Measurements from ENCODE around the gene DOLK.
"Not testable (repeated sequence)": the region's sequence is repeated elsewhere in the genome, so short reads cannot be mapped to it uniquely, and the experiment has no call there.

The DOLK gene

DNA sequence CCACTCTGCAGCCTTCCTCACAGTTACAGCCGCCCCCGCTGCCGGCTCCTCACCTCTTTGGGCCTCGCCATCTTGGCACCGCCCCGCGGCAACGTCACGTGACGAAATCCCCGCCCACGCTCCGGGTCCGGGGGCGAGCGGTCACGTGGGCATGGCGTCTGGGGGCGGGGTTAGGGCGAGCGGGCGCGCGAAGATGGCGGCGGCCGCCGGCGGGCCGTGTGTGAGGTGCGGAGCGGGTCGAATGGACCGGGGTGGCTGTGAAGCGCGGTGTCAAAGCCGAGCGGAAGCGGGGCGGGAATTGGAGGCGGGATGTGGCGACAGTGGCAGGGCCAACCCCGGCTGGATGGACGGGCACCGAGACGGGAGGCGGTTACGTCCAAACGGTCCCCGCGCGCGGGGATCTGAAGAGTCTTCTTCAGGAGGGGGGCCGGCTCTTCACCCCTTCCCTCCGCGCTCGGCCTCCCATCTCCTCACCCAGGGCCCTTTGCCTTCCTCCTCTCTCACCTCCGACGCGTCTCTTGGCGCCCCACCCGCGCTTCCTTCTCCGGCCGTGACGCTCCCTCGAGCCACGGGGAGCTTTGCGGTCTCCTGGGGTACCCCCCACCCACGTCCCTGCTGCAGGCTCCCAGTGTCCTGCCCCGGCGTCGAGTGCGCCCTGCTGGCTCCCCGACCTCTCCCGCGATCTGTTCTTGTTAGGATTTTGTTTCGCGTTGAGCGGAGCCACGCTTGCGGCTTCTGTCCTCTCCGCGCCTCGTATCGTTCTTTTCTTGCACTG, at the start of gene DOLK, which contains the start of gene NUP188:
TSS of gene DOLK (minus strand) at position 77 of the 775 bp plus-strand sequence. CDS start 300 bp downstream, outside the sequence.
TSS of gene NUP188 (plus strand) at position 173 of the 775 bp plus-strand sequence. CDS start at position 194, 21 bp downstream.
- no peak for TF ChIP-seq ZNF274 (IDR thresholded peaks at IDR 0.05; ENCODE audit: low read depth, low read length)
- H3K4me3 ChIP-seq (ENCODE audit: low read length): peak within 1 kb of the TSS; percentile 65

DNA sequence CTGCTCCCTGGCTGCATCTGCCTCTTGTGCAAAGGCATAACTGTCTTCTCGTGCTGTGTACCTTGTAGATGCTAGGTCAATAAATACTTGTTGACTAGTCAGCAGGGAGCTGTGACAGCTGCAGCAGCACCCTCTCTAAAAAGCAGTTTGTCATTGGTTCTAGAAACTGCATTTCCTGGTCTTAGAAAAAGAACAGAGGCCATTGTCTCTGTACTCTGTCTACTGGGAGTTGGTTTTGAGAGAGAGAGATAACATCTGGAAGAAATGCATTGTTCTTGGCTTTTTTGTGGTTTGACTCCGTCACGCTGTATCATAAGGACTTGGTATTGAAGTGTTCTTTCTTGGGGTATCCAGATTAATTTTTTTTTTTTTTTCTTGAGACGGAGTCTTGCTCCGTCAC, 48.4 kb upstream of the DOLK start:
- H3K4me3 ChIP-seq (ENCODE audit: low read length): no peak overlapping the region
- TF ChIP-seq ZNF274 (IDR thresholded peaks at IDR 0.05; ENCODE audit: low read depth, low read length): no peak

DNA sequence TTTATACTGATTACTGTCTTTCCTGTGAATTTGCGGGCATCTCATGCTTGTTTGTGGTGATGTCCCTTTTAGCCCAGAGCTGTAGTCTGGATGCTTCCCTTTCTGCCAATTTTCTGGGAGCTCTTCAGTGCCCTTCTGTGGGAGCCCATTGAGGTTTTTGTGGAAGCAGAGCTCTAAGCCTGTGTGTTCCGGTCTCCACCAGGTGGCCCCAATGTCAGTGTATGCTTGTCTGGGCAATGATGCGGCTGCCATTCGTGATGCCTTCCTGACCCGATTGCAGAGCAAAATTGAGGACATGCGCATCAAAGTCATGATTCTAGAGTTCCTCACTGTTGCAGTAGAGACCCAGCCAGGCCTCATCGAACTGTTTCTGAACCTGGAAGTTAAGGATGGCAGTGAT, 45.6 kb upstream of the DOLK start:
- no peak for TF ChIP-seq ZNF274 (IDR thresholded peaks at IDR 0.05; ENCODE audit: low read depth, low read length)
- no peak overlapping the region for H3K4me3 ChIP-seq (ENCODE audit: low read length)

DNA sequence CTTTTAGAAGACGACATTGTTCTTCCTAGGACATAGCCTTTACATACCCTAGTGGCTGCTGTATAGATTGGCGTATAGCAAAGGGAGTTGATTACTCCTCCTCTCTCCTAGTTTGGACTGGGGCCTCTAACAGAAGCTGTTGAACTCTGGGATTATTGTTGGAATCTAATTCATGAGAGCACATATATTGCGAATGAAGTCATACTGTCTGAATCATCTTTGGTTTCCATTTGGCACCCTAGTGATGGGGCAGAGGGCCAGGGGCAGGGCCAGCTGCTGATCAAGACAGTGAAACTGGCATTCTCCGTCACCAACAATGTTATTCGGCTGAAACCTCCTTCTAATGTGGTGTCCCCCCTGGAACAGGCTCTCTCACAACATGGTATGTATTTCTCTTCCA, 40.4 kb upstream of the DOLK start:
- H3K4me3 ChIP-seq (ENCODE audit: low read length): no peak overlapping the region
- TF ChIP-seq ZNF274 (IDR thresholded peaks at IDR 0.05; ENCODE audit: low read depth, low read length): no peak

DNA sequence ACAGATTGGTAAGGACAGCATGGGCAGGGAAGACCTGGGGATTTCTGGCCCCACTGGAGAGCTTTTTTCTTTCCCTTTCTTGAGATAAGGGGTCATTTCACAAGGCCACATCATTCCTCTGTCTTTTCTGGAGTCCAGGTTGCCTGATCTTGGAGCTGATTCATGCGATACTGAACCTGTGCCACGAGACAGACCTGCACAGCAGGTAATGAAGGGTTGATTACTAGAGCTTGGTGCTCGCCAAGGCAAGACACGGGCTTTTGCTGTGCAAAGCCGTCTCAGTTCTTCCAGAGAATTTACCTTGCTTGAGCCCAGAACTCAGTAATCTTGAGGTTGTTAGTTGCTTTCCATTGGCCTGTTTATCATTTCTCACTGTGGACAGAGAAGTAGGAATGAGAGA, 39.3 kb upstream of the DOLK start:
- TF ChIP-seq ZNF274 (IDR thresholded peaks at IDR 0.05; ENCODE audit: low read depth, low read length): no peak
- H3K4me3 ChIP-seq (ENCODE audit: low read length): no peak overlapping the region

DNA sequence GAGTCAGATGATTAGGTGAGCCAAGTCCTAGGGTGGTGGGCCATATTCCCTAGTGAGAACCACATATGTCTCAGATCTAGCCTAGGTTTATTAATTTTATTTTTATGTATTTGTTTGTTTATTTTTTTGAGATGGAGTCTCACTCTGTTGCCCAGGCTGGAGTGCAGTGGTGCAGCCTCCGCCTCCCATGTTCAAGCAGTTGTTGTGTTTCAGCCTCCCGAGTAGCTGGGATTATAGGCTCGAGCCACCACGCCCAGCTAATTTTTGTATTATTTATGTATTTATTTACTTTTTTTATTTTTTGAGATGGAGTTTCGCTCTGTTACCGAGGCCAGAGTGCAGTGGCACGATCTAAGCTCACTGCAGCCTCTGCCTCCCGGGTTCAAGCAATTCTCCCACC, 36.1 kb upstream of the DOLK start:
- no peak for TF ChIP-seq ZNF274 (IDR thresholded peaks at IDR 0.05; ENCODE audit: low read depth, low read length)

DNA sequence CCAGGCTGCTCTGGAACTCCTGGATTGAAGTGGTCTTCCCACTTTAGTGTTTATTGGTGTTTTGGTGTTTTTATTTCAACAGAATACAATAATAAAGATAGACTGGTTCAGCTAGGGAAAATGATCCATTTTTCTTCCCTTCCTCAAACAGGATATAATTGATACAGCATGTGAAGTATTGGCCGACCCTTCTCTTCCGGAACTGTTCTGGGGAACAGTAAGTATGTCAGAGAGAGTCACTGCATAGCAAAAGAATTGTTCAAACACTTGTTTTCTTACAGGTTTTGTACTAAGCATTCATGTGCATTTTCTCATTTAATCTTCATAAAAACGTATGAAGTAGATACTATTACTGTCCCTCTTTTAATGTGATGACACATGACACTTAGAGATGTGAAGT, 31.7 kb upstream of the DOLK start:
- H3K4me3 ChIP-seq (ENCODE audit: low read length): no peak overlapping the region
- no peak for TF ChIP-seq ZNF274 (IDR thresholded peaks at IDR 0.05; ENCODE audit: low read depth, low read length)

More for the DNA sequence above, 36.1 kb upstream of the DOLK start:
- H3K4me3 ChIP-seq (ENCODE audit: low read length): no peak overlapping the region

DNA sequence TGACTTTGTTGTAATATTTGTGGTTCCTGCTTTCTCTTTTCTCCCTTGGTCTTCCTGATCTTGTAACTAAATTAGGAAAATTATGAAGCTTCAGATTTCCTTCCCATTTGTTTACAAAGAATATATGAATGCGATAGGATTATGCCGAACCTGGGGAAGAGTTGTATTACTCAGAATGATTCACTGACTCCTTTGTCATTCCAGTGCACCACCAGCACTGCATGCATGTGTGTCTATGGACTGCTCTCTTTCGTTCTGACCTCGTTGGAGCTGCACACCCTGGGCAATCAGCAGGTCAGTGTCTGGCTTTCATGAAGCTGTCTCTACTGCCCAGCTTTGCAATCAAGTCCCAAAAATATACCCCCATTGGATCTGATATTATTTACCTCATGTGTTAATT, 25.6 kb upstream of the DOLK start:
- no peak overlapping the region for H3K4me3 ChIP-seq (ENCODE audit: low read length)
- no peak for TF ChIP-seq ZNF274 (IDR thresholded peaks at IDR 0.05; ENCODE audit: low read depth, low read length)

DNA sequence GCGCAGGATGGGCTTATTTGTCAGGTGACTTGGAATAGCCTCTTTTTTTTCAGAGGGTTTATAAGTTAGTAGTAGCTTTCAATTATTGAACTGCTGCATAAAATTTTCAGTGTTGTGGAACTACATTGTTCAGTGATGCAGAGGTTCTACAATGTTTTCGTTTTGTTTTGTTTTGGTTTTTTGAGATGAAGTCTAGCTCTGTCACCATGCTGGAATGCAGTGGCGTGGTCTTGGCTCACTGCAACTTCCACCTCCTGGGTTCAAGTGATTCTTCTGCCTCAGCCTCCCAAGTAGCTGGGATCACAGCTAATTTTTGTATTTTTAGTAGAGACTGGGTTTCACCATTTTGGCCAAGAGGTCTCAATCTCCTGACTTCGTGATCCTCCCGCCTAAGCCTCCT, 22.1 kb upstream of the DOLK start:
- H3K4me3 ChIP-seq (ENCODE audit: low read length): no peak overlapping the region
- no peak for TF ChIP-seq ZNF274 (IDR thresholded peaks at IDR 0.05; ENCODE audit: low read depth, low read length)

DNA sequence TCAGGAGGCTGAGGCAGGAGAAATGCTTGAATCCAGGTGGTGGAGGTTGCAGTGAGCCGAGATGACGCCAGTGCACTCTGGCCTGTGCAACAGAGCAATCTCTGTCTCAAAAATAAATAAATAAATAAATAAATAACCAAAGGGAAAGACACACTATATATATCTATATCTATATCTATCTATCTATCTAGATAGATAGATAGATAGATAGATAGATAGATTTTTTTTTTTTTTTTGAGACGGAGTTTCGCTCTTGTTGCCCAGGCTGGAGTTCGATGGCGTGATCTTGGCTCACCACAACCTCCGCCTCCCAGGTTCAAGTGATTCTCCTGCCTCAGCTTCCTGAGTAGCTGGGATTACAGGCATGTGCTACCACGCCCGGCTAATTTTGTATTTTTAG, 14.0 kb upstream of the DOLK start:
- not testable (repeated sequence) for H3K4me3 ChIP-seq (ENCODE audit: low read length)

DNA sequence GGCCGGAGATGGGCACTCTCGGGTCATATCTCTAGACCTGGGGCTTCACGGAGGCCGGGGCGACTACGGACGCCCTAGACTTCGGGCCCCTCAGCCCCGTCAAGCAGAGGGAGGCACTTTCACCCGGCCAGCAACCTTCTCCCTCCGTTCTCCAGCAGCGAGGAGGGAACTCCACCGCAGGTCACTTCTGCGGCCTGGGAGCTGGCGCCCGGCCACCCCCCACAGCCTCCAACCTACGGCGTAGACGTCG, 201 bp downstream of the DOLK start:
- peak overlapping the region; percentile 65 for H3K4me3 ChIP-seq (ENCODE audit: low read length)
- no peak for TF ChIP-seq ZNF274 (IDR thresholded peaks at IDR 0.05; ENCODE audit: low read depth, low read length)

DNA sequence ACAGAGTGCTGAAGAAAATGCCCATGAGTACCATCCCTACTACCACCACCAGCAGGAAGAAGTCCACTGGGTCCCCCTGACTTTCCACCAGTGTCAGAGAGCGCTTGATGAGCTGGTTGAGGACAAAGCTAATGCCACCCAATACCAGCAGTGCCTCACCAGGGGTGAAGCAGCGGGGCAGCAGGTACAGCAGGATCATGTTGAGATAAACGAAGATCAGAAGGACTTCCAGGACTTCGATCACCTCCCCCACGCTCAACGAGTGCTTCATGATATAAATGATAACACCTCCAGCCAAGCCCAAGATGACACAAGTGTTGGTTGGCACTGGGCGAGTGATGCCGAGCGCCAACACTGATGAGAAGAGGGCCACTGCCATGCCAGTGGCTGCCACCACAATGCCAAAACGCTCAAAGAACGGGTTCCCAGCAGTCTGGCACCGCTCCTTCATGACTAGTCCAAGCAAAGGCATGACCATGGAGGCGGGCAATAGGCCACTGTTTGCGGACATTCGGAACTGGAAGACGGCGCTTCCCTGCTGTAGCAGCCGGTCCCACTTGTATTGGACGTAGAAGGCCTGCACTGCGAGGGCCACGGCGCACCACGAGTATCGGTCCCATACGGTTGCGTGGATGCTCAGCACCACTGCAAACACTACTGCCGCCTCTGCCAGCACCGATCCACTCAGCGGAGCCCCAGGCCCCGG, 679 bp downstream of the DOLK start:
- peak overlapping the region; percentile 65 for H3K4me3 ChIP-seq (ENCODE audit: low read length)
- TF ChIP-seq ZNF274 (IDR thresholded peaks at IDR 0.05; ENCODE audit: low read depth, low read length): no peak

DNA sequence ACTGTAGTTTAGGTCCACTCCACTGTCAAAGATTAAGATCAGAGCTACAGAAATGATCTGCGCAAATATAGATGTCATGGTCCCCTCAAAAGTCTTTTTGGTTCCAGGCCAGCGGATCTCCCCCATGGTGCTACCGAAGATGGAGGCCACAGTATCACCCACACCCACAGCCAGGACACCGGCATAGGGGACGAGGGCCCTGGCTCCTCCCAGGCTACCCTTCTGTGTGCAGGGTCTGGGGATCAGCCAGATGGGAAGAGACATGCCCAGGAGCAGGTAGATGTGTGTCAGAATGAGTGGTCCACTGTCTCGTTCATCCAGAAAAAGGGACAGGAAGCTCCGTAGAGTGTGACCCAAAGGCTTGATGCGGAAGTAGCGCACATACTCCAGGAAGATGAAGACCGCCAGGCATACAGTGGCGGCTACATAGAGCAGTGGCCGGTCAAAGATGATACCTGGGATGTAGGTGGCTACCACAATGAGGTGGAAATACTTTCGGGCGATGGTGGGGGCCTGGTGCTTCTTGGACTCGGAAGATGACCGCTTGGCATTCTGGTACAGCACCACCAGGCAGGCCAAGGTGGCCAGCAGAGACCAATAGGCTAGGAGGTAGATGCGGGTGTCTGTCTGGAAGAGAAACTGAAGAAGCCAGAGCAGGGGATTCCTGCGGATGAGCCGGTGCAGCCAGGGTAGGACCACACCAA, 1.5 kb downstream of the DOLK start:
- no peak for TF ChIP-seq ZNF274 (IDR thresholded peaks at IDR 0.05; ENCODE audit: low read depth, low read length)
- no peak overlapping the region for H3K4me3 ChIP-seq (ENCODE audit: low read length)

DNA sequence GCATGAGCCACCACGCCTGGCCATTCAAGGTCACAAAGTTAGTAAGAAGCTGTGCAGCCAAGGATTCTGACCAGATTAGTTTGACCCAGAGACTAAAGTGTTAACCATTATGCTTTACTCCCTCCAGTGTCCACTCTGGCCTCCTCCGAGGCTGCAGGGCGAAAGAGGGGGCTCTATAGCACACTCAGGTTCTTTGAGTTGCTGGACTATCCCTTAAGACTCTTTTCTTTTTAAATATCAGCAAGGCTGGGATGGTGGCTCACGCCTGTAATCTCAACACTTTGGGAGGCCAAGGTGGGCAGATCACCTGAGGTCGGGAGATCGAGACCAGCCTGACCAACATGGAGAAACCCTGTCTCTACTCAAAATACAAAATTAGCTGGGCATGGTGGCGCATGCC, 2.4 kb downstream of the DOLK start:
- not testable (repeated sequence) for H3K4me3 ChIP-seq (ENCODE audit: low read length)

All from GM08714 (cell line).